ENCODE data around the gene EMILIN2. TPM values are rescaled to one million over a fixed set of nuclear protein-coding genes. Genes with fewer than 3 reads are reported as not detected.
A peak's percentile ranks its signal among the peaks of the same experiment; 100 is the strongest.

Gene EMILIN2
- total and polyA plus RNA-seq, 2 of the 13 experiments (the other 11 are each of a cell fraction or from before 2014, with no cell fraction given): 7.6 to 8.2 TPM

- TF ChIP-seq ZBTB39 (CRISPR knock-in tag; IDR thresholded peaks at IDR 0.05) (no peak), ARNT2 (CRISPR knock-in tag; IDR thresholded peaks at IDR 0.05; ENCODE audit: low read depth) (0 out of 2 replicates have a peak, but pooled peaks have one; percentile 21), ATF7-NPFF (CRISPR knock-in tag; IDR thresholded peaks at IDR 0.05; ENCODE audit: low read depth) (peak; percentile 33; the same call in 1 of the 2 replicates), HNRNPUL1 (IDR thresholded peaks at IDR 0.05; ENCODE audit: low read depth, low read length) (no peak), HNRNPLL (IDR thresholded peaks at IDR 0.05; ENCODE audit: low read depth, low read length, poor library complexity, severe bottlenecking) (peak; percentile 76), MAZ (IDR thresholded peaks at IDR 0.05; ENCODE audit: borderline replicate concordance, low read depth, low read length) (no peak), MAZ (CRISPR knock-in tag; IDR thresholded peaks at IDR 0.05; ENCODE audit: low read depth) (peak; percentile 36; the same call in 1 of the 2 replicates), NAIF1 (CRISPR knock-in tag; IDR thresholded peaks at IDR 0.05; ENCODE audit: borderline replicate concordance) (no peak), ZMAT3 (CRISPR knock-in tag; conservative IDR thresholded peaks at IDR 0.05) (no peak), HCFC1 (IDR thresholded peaks at IDR 0.05; ENCODE audit: low read depth, low read length) (no peak), HNF4A (CRISPR knock-in tag; IDR thresholded peaks at IDR 0.05) (no peak), SNAPC5 (CRISPR knock-in tag; IDR thresholded peaks at IDR 0.05; ENCODE audit: borderline replicate concordance) (0 out of 2 replicates have a peak, but pooled peaks have one; percentile 44), ZNF552 (CRISPR knock-in tag; IDR thresholded peaks at IDR 0.05; ENCODE audit: borderline replicate concordance) (no peak), ZNF326 (CRISPR knock-in tag; IDR thresholded peaks at IDR 0.05; ENCODE audit: borderline replicate concordance) (no peak), ETV6 (CRISPR knock-in tag; conservative IDR thresholded peaks at IDR 0.05) (0 out of 2 replicates have a peak, but pooled peaks have one; percentile 24), ZNF263 (CRISPR knock-in tag; IDR thresholded peaks at IDR 0.05) (peak; percentile 30; the same call in 1 of the 2 replicates), ZSCAN25 (CRISPR knock-in tag; IDR thresholded peaks at IDR 0.05) (peak; percentile 41; the same call in 1 of the 2 replicates), TFDP1 (CRISPR knock-in tag; IDR thresholded peaks at IDR 0.05; ENCODE audit: borderline replicate concordance) (peak; percentile 56; the same call in 1 of the 2 replicates), FOXP1 (IDR thresholded peaks at IDR 0.05) (no peak), FOXP1 (CRISPR knock-in tag; IDR thresholded peaks at IDR 0.05) (no peak), MAF1 (CRISPR knock-in tag; IDR thresholded peaks at IDR 0.05; ENCODE audit: borderline replicate concordance) (0 out of 2 replicates have a peak, but pooled peaks have one; percentile 16), SAP130 (CRISPR knock-in tag; IDR thresholded peaks at IDR 0.05; ENCODE audit: low read depth) (peak; percentile 15; the same call in 1 of the 2 replicates), BCL3 (CRISPR knock-in tag; IDR thresholded peaks at IDR 0.05) (peak; percentile 37; the same call in 1 of the 2 replicates), STAG1 (CRISPR knock-in tag; IDR thresholded peaks at IDR 0.05) (0 out of 2 replicates have a peak, but pooled peaks have one; percentile 2)
Observed at GRCh38 chr18:2906704-2907549, 60.1 kb downstream of the EMILIN2 start (continued).

All from HepG2 (cell line).